ENCODE results near the gene SEMA6D. TPM values are rescaled to one million over a fixed set of nuclear protein-coding genes. Genes with fewer than 3 reads are reported as not detected.

Gene SEMA6D
- total RNA-seq, 6 experiments from 2014 or later = 0.74 to 4.4 (median 1.7) TPM

- TF ChIP-seq, protein P1, sequence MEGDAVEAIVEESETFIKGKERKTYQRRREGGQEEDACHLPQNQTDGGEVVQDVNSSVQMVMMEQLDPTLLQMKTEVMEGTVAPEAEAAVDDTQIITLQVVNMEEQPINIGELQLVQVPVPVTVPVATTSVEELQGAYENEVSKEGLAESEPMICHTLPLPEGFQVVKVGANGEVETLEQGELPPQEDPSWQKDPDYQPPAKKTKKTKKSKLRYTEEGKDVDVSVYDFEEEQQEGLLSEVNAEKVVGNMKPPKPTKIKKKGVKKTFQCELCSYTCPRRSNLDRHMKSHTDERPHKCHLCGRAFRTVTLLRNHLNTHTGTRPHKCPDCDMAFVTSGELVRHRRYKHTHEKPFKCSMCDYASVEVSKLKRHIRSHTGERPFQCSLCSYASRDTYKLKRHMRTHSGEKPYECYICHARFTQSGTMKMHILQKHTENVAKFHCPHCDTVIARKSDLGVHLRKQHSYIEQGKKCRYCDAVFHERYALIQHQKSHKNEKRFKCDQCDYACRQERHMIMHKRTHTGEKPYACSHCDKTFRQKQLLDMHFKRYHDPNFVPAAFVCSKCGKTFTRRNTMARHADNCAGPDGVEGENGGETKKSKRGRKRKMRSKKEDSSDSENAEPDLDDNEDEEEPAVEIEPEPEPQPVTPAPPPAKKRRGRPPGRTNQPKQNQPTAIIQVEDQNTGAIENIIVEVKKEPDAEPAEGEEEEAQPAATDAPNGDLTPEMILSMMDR (IDR thresholded peaks at IDR 0.05) = no peak
- TF ChIP-seq POLR2A (IDR thresholded peaks at IDR 0.05) = no peak
- intact Hi-C loops (cut with DNase I) = no loop called here
Measured at GRCh38 chr15:47685141-47685870, 32.0 kb upstream of the SEMA6D start.

DNA sequence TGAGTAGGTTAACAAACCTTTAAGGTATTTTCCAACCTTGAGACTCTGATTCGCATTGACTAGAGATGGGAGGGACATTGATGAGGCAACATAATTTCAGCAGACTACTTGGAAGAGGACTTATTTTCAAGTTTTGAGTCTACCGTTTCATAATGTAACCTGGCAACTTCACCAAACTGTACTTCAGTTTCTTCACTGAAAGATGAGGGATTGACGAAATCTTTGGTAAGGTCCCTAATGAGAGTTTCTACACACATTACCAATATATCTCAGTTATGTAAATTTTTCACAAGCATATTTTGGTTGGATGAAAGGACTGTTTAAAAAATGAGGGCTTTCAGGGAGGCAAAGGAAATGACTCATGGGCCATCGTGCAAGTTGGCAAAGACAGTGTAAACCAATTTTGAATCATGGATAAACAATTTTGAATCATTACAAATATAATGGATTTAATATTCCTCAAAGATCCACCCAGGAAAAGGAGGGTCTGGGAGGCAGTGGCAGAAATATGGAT is 28.7 kb upstream of the SEMA6D start:
- TF ChIP-seq, protein P1 (IDR thresholded peaks at IDR 0.05) = no peak
- no peak for TF ChIP-seq POLR2A (IDR thresholded peaks at IDR 0.05)
- intact Hi-C loops (cut with DNase I) = no loop called here
- WGBS (ENCODE audit: insufficient coverage, low coverage, low lambda C conversion rate, missing lambda C conversion rate) = 49% methylated on average over 4 of the region's 4 CpGs

More at GRCh38 chr15:47685141-47685870, 32.0 kb upstream of the SEMA6D start:
- no peaks in the 10 kb centered on the region for H3K27me3 ChIP-seq
- no peak for DNase-seq
- H3K36me3 ChIP-seq = no peaks in the 10 kb centered on the region
- no peaks in the 10 kb centered on the region for H3K9me3 ChIP-seq
- no peak overlapping the region for H3K4me3 ChIP-seq
- H3K4me1 ChIP-seq = no peaks in the 10 kb centered on the region
- no peak for ATAC-seq
- WGBS (ENCODE audit: insufficient coverage, low coverage, low lambda C conversion rate, missing lambda C conversion rate) = 32% methylated on average over 3 of the region's 3 CpGs
- H3K27ac ChIP-seq = no peak overlapping the region

DNA sequence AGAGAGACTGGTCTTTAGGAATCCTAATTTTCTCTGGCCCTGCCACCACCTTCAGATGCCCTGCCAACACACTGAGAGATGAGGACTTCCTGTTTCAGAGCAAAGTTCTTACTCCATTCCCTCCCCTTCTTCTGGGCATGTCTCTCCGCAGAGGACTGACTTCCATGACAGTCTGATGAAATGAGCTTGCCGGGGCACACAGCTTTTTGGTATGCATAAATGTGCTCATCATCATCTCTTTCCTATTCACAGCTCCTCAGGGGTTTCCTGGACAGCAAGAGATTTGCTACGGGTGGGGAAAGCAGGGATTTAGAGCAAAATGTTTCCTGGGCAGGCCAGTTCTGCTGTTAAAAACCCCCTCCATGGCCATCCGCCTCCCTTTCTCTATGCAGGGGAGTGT is 27.6 kb upstream of the SEMA6D start:
- 29% methylated on average over 4 of the region's 4 CpGs for WGBS (ENCODE audit: insufficient coverage, low coverage, low lambda C conversion rate, missing lambda C conversion rate)
- intact Hi-C loops (cut with DNase I) = no loop called here
- no peaks in the 10 kb centered on the region for H3K4me1 ChIP-seq
- H3K27ac ChIP-seq = no peak overlapping the region
- H3K4me3 ChIP-seq = no peak overlapping the region
- ATAC-seq (no peak), DNase-seq (no peak)
- H3K36me3 ChIP-seq = no peaks in the 10 kb centered on the region
- TF ChIP-seq, protein P1 (IDR thresholded peaks at IDR 0.05) = no peak
- TF ChIP-seq POLR2A (IDR thresholded peaks at IDR 0.05) = no peak
- no peaks in the 10 kb centered on the region for H3K9me3 ChIP-seq
- no peaks in the 10 kb centered on the region for H3K27me3 ChIP-seq

More for the DNA sequence above, 28.7 kb upstream of the SEMA6D start:
- Histone ChIP-seq H3K9me3 (no peaks in the 10 kb centered on the region), H3K4me1 (no peaks in the 10 kb centered on the region), H3K27ac (no peak overlapping the region), H3K4me3 (no peak overlapping the region), H3K27me3 (no peaks in the 10 kb centered on the region), H3K36me3 (no peaks in the 10 kb centered on the region)
- DNase-seq (no peak), ATAC-seq (no peak)

DNA sequence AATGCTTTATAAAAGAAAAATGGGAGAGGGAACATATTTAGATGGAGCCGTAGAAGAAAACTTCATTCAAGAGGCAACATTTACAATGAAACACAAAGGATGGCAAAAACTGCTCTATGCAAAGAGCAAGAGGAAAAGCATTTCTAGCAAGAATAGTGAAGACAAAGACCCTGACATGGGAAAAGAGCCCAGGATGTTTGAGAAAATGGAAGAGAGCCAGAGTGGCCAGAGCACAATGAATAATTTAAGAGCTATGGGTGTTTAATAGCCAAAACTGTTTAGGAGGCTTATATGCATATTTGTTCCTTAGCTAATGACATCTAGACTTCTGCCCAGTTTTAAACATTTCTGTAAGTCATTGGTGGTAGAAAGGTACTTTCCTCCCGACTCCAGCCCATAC is 25.4 kb upstream of the SEMA6D start:
- no peak for DNase-seq
- H3K27ac ChIP-seq = no peak overlapping the region
- no peaks in the 10 kb centered on the region for H3K9me3 ChIP-seq
- ATAC-seq = no peak
- no peaks in the 10 kb centered on the region for H3K36me3 ChIP-seq
- 67% methylated on average over 2 of the region's 2 CpGs for WGBS (ENCODE audit: insufficient coverage, low coverage, low lambda C conversion rate, missing lambda C conversion rate)
- no peaks in the 10 kb centered on the region for H3K27me3 ChIP-seq
- intact Hi-C loops (cut with DNase I) = no loop called here
- H3K4me3 ChIP-seq = no peak overlapping the region
- H3K4me1 ChIP-seq = no peaks in the 10 kb centered on the region
- TF ChIP-seq, protein P1 (IDR thresholded peaks at IDR 0.05) = no peak
- no peak for TF ChIP-seq POLR2A (IDR thresholded peaks at IDR 0.05)

Measured in right lobe of liver (tissue), 6 donors.